SK-N-SH (cell line): ENCODE results near the gene FAM199X. TPM values are rescaled to one million over a fixed set of nuclear protein-coding genes. Genes with fewer than 3 reads are reported as not detected.
A peak's percentile ranks its signal among the peaks of the same experiment; 100 is the strongest.

Experiments
- CTCF ChIA-PET: fragments of 300-600, 350-600 bp; formaldehyde crosslinking; extraction: SDS; loops from one replicate; lab custom pipeline; 2021; lab: Yijun Ruan, JAX
- POLR2A ChIA-PET: fragments of 350-600 bp; sonication (Branson Sonifier 250); formaldehyde crosslinking; extraction: SDS; loops from one replicate; lab custom pipeline; 2020; ENCODE audit warnings: antibody characterized with exemption, inconsistent platforms; lab: Yijun Ruan, JAX
- DNase-seq: peaks from one replicate; pipeline ENCODE4 v3.0.0; 2012
- H2AFZ ChIP-seq: fragments of 200-600 bp; sonication (generic); 2 replicates; pipeline ENCODE4 v1.8.1; 2016; ENCODE audit warnings: antibody characterized with exemption, mild to moderate bottlenecking, low read depth
- H3F3A ChIP-seq: fragments of 200-600 bp; sonication (generic); replicated peaks from 2 replicates; pipeline ENCODE3; 2016; ENCODE audit warnings: antibody characterized with exemption, mild to moderate bottlenecking; ENCODE audit not compliant: insufficient read depth
- H3K27ac ChIP-seq, 2 experiments: fragments of 200-500 bp in 1 of 2; fragments of 200-600 bp in 1 of 2; sonication (Bioruptor generic) in 1 of 2; sonication (generic), shearing (Covaris generic) in 1 of 2; 2 replicates each; pipeline versions ENCODE4 v1.5.1 to v1.6.1; 2014 to 2016; ENCODE audit warnings: low read depth in 2 of 2, inconsistent platforms in 1 of 2, low read length in 1 of 2, mild to moderate bottlenecking in 1 of 2, mixed read lengths in 1 of 2
- H3K27me3 ChIP-seq: fragments of 200-600 bp; sonication (generic), shearing (Covaris generic); 2 replicates; pipeline ENCODE4 v1.6.1; 2016; ENCODE audit warnings: mixed run types; ENCODE audit not compliant: insufficient read depth
- H3K36me3 ChIP-seq, 2 experiments: fragments of 200-500 bp in 1 of 2; fragments of 200-600 bp in 1 of 2; sonication (Bioruptor generic) in 1 of 2; sonication (generic) in 1 of 2; replicated peaks in 1 of 2; 2 replicates each; pipeline versions ENCODE3 to v1.5.1; 2014 to 2016; ENCODE audit warnings: low read length in 1 of 2, mild to moderate bottlenecking in 1 of 2; ENCODE audit not compliant: insufficient read depth in 2 of 2, control insufficient read depth in 1 of 2
- H3K4me1 ChIP-seq, 2 experiments: fragments of 200-500 bp in 1 of 2; fragments of 200-600 bp in 1 of 2; sonication (Bioruptor generic) in 1 of 2; sonication (generic), shearing (Covaris generic) in 1 of 2; 2 replicates each; pipeline versions ENCODE4 v1.5.1 to v1.6.1; 2014 to 2016; ENCODE audit warnings: low read depth in 1 of 2, low read length in 1 of 2, mixed run types in 1 of 2; ENCODE audit not compliant: insufficient read depth in 2 of 2, control insufficient read depth in 1 of 2
- H3K4me2 ChIP-seq: fragments of 200-600 bp; sonication (generic), shearing (Covaris generic); 2 replicates; pipeline ENCODE4 v1.6.1; 2017; ENCODE audit warnings: mixed run types
- H3K4me3 ChIP-seq, 2 experiments: fragments of 200-500 bp in 1 of 2; fragments of 200-600 bp in 1 of 2; sonication (Bioruptor generic) in 1 of 2; sonication (generic), shearing (Covaris generic) in 1 of 2; 2 replicates each; pipeline versions ENCODE4 v1.5.1 to v1.8.1; 2014 to 2016; ENCODE audit warnings: low read depth in 2 of 2, inconsistent platforms in 1 of 2, low read length in 1 of 2, mild to moderate bottlenecking in 1 of 2, mixed read lengths in 1 of 2, moderate library complexity in 1 of 2
- H3K79me2 ChIP-seq: fragments of 200-600 bp; sonication (generic); 2 replicates; pipeline ENCODE4 v1.8.1; 2017; ENCODE audit warnings: mild to moderate bottlenecking; ENCODE audit not compliant: insufficient read depth
- H3K9ac ChIP-seq: fragments of 200-600 bp; sonication (generic); 2 replicates; pipeline ENCODE4 v1.6.1; 2017; ENCODE audit warnings: mixed run types
- H3K9me2 ChIP-seq: fragments of 200-600 bp; sonication (generic); 2 replicates; pipeline ENCODE4 v1.6.1; 2017; ENCODE audit warnings: mixed run types
- H3K9me3 ChIP-seq: fragments of 200-600 bp; sonication (generic); 2 replicates; pipeline ENCODE4 v1.6.1; 2017; ENCODE audit warnings: mixed run types, mild to moderate bottlenecking, moderate library complexity
- H4K20me1 ChIP-seq: fragments of 200-600 bp; sonication (generic); 2 replicates; pipeline ENCODE4 v1.6.1; 2017; ENCODE audit warnings: mild to moderate bottlenecking, mixed run types; ENCODE audit not compliant: insufficient read depth
- CHD2 ChIP-seq: fragments of 150-350 bp; IDR thresholded peaks from 2 replicates; pipeline ENCODE4 v1.6.1; 2018; ENCODE audit warnings: low read length; ENCODE audit not compliant: partially characterized antibody
- ELF1 ChIP-seq: IDR thresholded peaks from 2 replicates; pipeline ENCODE4 v1.4.0; 2012
- EP300 ChIP-seq, 2 experiments: IDR thresholded peaks; 2 replicates each; pipeline versions ENCODE4 v1.4.0 to v1.6.1; 2012; ENCODE audit warnings: borderline replicate concordance in 1 of 2, low read depth in 1 of 2, low read length in 1 of 2
- EZH2phosphoT487 ChIP-seq: fragments of 200-600 bp; sonication (generic); IDR thresholded peaks from 2 replicates; pipeline ENCODE4 v1.6.1; 2017; ENCODE audit warnings: low read depth, mixed run types, mild to moderate bottlenecking, antibody characterized with exemption, moderate library complexity, borderline replicate concordance
- FOXM1 ChIP-seq: IDR thresholded peaks from 2 replicates; pipeline ENCODE4 v1.4.0; 2012; ENCODE audit warnings: low read depth, mild to moderate bottlenecking
- GATA2 ChIP-seq: sonication (generic); formaldehyde crosslinking; IDR thresholded peaks from 2 replicates; pipeline ENCODE4 v1.5.0; 2020; ENCODE audit warnings: mild to moderate bottlenecking, missing genetic modification reagents
- JUND ChIP-seq: IDR thresholded peaks from 2 replicates; pipeline ENCODE4 v1.4.0; 2012
- MEF2A ChIP-seq: IDR thresholded peaks from 2 replicates; pipeline ENCODE4 v1.4.0; 2012; ENCODE audit warnings: low read depth, borderline replicate concordance
- MXI1 ChIP-seq: IDR thresholded peaks from 2 replicates; pipeline ENCODE4 v1.6.1; 2012; ENCODE audit warnings: mild to moderate bottlenecking, low read depth, low read length, improper control_type of control experiment
- NFIC ChIP-seq: IDR thresholded peaks from 2 replicates; pipeline ENCODE4 v1.4.0; 2012; ENCODE audit warnings: borderline replicate concordance
- RAD21 ChIP-seq: IDR thresholded peaks from 2 replicates; pipeline ENCODE4 v1.6.1; 2012; ENCODE audit warnings: mild to moderate bottlenecking, low read length
- SMC3 ChIP-seq: IDR thresholded peaks from 2 replicates; pipeline ENCODE4 v1.6.1; 2012; ENCODE audit warnings: low read depth, low read length, improper control_type of control experiment
- TAF1 ChIP-seq: IDR thresholded peaks from 2 replicates; pipeline ENCODE4 v1.6.1; 2012; ENCODE audit warnings: low read depth, mild to moderate bottlenecking, low read length, moderate library complexity, borderline replicate concordance
- TCF12 ChIP-seq: IDR thresholded peaks from 2 replicates; pipeline ENCODE4 v1.4.0; 2012
- TEAD4 ChIP-seq: IDR thresholded peaks from 2 replicates; pipeline ENCODE4 v1.4.0; 2012; ENCODE audit warnings: mild to moderate bottlenecking, borderline replicate concordance; ENCODE audit not compliant: insufficient read depth
- YY1 ChIP-seq: IDR thresholded peaks from 2 replicates; pipeline ENCODE4 v1.4.0; 2012; ENCODE audit warnings: low read depth, mild to moderate bottlenecking
- WGBS: methylation state at CpG from one replicate; pipeline ENCODE4 v1.1.6; 2017; ENCODE audit warnings: low lambda C conversion rate; 5-methylcytosine and 5-hydroxymethylcytosine counted together
- polyA plus RNA-seq, 3 experiments: library from polyadenylated mRNA; depleted of rRNA; stranded (reverse); fragments of >200 nt; gene quantifications; 2 replicates each; pipeline ENCODE4 v1.2.3, GENCODE V29; 2012
- TF ChIP-seq, protein P1 (sequence below): IDR thresholded peaks from 2 replicates; pipeline ENCODE4 v1.4.0; 2012; ENCODE audit warnings: low read depth
- TF ChIP-seq, protein P2 (sequence below): fragments of 200-600 bp; sonication (generic); IDR thresholded peaks from 2 replicates; pipeline ENCODE4 v1.6.1; 2017; ENCODE audit warnings: antibody characterized with exemption, mild to moderate bottlenecking, moderate library complexity
- TF ChIP-seq, protein P3 (sequence below): IDR thresholded peaks from 2 replicates; pipeline ENCODE4 v1.4.0; 2012; ENCODE audit warnings: low read depth, borderline replicate concordance
- TF ChIP-seq, protein P4 (sequence below): fragments of 150-350 bp; IDR thresholded peaks from 2 replicates; pipeline ENCODE4 v1.6.1; 2017; ENCODE audit warnings: antibody characterized with exemption, low read length, low read depth, borderline replicate concordance
- TF ChIP-seq, protein P5 (sequence below): IDR thresholded peaks from 2 replicates; pipeline ENCODE4 v1.4.0; 2012; ENCODE audit warnings: low read depth, borderline replicate concordance

FAM199X gene
- polyA plus RNA-seq, 1 of the 3 experiments (the other 2 are of a cell fraction): 2.2 TPM

DNA sequence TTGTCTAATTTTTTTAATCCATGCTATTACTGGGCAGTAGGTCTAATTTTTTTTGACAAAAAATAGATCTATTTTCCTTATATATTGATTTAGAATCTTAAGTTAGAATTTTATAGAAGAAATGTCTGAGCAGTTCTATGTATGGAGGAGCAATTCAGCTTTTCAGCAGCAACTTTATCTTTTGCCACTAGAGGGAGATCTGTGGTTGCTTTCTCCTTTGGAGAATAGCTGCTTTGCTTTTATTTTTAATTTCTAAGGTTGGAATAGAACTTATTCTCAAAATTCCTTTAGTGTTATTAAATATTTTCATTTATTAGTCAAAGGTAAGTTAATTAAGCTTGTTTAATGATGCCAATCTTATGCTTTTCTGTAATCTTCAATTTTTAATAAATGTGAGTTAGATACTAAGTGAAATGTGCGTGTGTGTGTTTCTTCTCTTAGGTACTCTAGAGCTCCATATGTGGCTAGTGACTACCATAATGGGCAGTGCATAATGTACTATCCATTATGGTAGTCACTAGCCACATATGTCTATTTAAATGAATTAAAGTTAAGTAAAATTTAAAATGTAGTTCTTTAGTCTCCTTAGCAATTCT is 29.3 kb downstream of the FAM199X start:
- no peak overlapping the region for H3K4me2 ChIP-seq
- no peaks in the 10 kb centered on the region for H3K9me2 ChIP-seq
- peak; percentile 33 for DNase-seq
- H3K4me1 ChIP-seq: no peaks in the 10 kb centered on the region
- no peaks in the 10 kb centered on the region for H3K79me2 ChIP-seq
- ChIA-PET POLR2A (no interaction called here), CTCF (interaction anchor here (0.6 to 2.6 kb wide), 36 partner anchors 8 to 726 kb away, joined by 3 to 21 read pairs (median 4); partner anchors contain the start of gene FAM199X)
- no peak overlapping the region for H3K4me3 ChIP-seq
- H3K27ac ChIP-seq: no peak overlapping the region
- peaks cover 3 to 20% of the 10 kb centered on the region in 2 experiments for H3K36me3 ChIP-seq
- no peak overlapping the region for H2AFZ ChIP-seq
- H3K9ac ChIP-seq: no peak overlapping the region
- no peaks in the 10 kb centered on the region for H3K27me3 ChIP-seq
- H3F3A ChIP-seq: peaks cover 7% of the 10 kb centered on the region
- TF ChIP-seq RAD21 (peak; percentile 60), MXI1 (no peak), SMC3 (peak; percentile 37), TAF1 (no peak), YY1 (no peak), CHD2 (no peak), FOXM1 (no peak), ELF1 (no peak), TEAD4 (no peak), NFIC (no peak), JUND (no peak), MEF2A (no peak)
- TF ChIP-seq, protein P1, sequence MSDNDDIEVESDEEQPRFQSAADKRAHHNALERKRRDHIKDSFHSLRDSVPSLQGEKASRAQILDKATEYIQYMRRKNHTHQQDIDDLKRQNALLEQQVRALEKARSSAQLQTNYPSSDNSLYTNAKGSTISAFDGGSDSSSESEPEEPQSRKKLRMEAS: no peak
- TF ChIP-seq, protein P2, sequence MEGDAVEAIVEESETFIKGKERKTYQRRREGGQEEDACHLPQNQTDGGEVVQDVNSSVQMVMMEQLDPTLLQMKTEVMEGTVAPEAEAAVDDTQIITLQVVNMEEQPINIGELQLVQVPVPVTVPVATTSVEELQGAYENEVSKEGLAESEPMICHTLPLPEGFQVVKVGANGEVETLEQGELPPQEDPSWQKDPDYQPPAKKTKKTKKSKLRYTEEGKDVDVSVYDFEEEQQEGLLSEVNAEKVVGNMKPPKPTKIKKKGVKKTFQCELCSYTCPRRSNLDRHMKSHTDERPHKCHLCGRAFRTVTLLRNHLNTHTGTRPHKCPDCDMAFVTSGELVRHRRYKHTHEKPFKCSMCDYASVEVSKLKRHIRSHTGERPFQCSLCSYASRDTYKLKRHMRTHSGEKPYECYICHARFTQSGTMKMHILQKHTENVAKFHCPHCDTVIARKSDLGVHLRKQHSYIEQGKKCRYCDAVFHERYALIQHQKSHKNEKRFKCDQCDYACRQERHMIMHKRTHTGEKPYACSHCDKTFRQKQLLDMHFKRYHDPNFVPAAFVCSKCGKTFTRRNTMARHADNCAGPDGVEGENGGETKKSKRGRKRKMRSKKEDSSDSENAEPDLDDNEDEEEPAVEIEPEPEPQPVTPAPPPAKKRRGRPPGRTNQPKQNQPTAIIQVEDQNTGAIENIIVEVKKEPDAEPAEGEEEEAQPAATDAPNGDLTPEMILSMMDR: peak; percentile 90
- TF ChIP-seq, protein P3, sequence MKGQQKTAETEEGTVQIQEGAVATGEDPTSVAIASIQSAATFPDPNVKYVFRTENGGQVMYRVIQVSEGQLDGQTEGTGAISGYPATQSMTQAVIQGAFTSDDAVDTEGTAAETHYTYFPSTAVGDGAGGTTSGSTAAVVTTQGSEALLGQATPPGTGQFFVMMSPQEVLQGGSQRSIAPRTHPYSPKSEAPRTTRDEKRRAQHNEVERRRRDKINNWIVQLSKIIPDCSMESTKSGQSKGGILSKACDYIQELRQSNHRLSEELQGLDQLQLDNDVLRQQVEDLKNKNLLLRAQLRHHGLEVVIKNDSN: no peak
- no peaks in the 10 kb centered on the region for H4K20me1 ChIP-seq
- no peaks in the 10 kb centered on the region for H3K9me3 ChIP-seq
- 42% methylated on average over 1 of the region's 1 CpG for WGBS

DNA sequence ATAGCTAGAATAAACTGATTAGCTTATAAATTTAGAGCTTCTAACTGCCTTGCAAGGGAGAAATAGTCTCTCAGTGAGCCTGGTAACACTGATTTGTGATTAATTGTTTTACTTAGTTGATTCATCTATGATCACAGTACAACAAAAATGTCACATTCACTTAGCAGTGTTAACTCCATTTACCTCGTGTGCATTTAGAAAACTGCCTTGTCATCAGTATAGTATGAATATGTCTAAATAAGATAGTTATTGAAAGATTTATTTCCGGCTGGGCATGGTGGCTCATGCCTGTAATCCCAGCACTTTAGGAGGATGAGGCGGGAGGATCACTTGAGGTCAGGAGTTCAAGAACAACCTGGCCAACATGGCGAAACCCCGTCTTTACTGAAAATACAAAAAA is 39.3 kb downstream of the FAM199X start:
- no peak overlapping the region for H3K4me3 ChIP-seq
- H3K36me3 ChIP-seq: peaks cover 0 to 3% of the 10 kb centered on the region in 2 experiments
- H3K27me3 ChIP-seq: no peaks in the 10 kb centered on the region
- no peaks in the 10 kb centered on the region for H3F3A ChIP-seq
- CTCF ChIA-PET: interaction anchor here (1.3 to 3.0 kb wide), 3 partner anchors 10 to 65 kb away, joined by 3 to 21 read pairs (median 7); no protein-coding TSS in a partner anchor
- no peak overlapping the region for H3K27ac ChIP-seq
- H3K9me2 ChIP-seq: no peaks in the 10 kb centered on the region
- DNase-seq: no peak
- no peaks in the 10 kb centered on the region for H4K20me1 ChIP-seq
- H2AFZ ChIP-seq: no peak overlapping the region
- H3K4me2 ChIP-seq: no peak overlapping the region
- no peaks in the 10 kb centered on the region for H3K9me3 ChIP-seq
- no peaks in the 10 kb centered on the region for H3K4me1 ChIP-seq
- H3K9ac ChIP-seq: no peak overlapping the region
- WGBS: 52% methylated on average over 5 of the region's 5 CpGs
- no peaks in the 10 kb centered on the region for H3K79me2 ChIP-seq
- POLR2A ChIA-PET: no interaction called here
- TF ChIP-seq GATA2 (CRISPR knock-in tag): no peak
- no peak for TF ChIP-seq MEF2A
- no peak for TF ChIP-seq TAF1
- no peak for TF ChIP-seq EP300 (IDR thresholded peaks at IDR 0.05; ENCODE audit: borderline replicate concordance in 1 of 2, low read depth in 1 of 2, low read length in 1 of 2)
- TF ChIP-seq, protein P1: no peak
- no peak for TF ChIP-seq TEAD4
- no peak for TF ChIP-seq CHD2
- no peak for TF ChIP-seq TCF12
- TF ChIP-seq, protein P4, sequence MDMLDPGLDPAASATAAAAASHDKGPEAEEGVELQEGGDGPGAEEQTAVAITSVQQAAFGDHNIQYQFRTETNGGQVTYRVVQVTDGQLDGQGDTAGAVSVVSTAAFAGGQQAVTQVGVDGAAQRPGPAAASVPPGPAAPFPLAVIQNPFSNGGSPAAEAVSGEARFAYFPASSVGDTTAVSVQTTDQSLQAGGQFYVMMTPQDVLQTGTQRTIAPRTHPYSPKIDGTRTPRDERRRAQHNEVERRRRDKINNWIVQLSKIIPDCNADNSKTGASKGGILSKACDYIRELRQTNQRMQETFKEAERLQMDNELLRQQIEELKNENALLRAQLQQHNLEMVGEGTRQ: no peak
- TF ChIP-seq NFIC: no peak
- TF ChIP-seq EZH2phosphoT487: no peak
- TF ChIP-seq, protein P5, sequence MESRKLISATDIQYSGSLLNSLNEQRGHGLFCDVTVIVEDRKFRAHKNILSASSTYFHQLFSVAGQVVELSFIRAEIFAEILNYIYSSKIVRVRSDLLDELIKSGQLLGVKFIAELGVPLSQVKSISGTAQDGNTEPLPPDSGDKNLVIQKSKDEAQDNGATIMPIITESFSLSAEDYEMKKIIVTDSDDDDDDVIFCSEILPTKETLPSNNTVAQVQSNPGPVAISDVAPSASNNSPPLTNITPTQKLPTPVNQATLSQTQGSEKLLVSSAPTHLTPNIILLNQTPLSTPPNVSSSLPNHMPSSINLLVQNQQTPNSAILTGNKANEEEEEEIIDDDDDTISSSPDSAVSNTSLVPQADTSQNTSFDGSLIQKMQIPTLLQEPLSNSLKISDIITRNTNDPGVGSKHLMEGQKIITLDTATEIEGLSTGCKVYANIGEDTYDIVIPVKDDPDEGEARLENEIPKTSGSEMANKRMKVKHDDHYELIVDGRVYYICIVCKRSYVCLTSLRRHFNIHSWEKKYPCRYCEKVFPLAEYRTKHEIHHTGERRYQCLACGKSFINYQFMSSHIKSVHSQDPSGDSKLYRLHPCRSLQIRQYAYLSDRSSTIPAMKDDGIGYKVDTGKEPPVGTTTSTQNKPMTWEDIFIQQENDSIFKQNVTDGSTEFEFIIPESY: no peak
- no peak for TF ChIP-seq YY1
